NCI-H2171 treated with DMSO at 0.1 percent for 48 hours (cell line): Measurements from ENCODE around the gene SDK1.
A peak's percentile ranks its signal among the peaks of the same experiment; 100 is the strongest.

Source experiments
- DNase-seq: peaks from one replicate; lab custom pipeline; 2025; lab: John Stamatoyannopoulos, UW

The SDK1 gene

DNA sequence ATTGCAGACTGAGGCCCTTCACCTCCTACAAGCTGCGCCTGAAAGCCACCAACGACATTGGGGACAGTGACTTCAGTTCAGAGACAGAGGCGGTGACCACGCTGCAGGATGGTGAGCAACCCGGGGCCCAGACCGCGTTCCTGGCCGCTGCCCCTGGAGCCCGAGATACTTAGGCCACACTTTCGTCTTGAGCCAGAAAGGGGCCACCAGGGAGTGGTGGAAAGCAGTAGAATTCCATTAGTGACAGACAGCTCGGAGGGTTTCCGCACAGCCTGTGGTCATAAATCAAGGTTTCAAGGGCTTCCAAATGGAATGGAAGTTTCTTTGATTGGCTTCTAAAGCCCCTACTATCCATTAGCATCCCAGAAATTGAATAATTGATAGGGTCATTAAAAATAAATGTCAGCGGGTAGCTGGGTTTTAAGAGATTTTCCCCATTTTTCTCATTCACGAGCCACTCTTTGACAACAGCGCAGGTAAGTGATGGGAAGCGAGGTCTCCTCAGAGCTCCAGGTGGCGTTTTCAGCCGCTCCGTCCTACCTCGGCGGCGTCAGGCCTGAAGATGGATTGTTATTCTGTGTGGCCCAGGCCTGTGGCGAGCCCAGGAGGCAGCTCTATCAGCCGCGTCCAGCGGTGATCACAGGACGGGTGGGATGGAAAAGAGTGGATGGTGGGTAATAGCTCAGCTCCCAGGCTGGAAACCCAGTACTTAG, 857.5 kb downstream of the SDK1 start:
- DNase-seq: no peak

DNA sequence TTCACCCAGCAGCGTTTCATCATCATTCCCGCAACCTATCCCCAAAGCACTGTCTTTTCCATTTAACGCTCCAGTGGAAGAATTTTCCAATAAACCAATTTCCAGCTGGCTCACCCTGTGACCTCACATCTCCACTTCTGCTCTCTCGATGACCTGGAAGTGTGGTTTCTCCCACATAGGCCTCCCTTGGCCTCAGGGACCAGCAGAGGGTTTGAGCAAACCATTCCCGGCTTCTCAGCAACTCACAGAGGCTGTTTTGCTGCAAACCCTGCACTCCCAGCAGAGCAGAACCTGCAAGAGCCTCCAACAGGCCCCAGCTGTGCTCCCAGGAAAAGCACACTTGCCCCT, 858.1 kb downstream of the SDK1 start:
- DNase-seq: no peak

DNA sequence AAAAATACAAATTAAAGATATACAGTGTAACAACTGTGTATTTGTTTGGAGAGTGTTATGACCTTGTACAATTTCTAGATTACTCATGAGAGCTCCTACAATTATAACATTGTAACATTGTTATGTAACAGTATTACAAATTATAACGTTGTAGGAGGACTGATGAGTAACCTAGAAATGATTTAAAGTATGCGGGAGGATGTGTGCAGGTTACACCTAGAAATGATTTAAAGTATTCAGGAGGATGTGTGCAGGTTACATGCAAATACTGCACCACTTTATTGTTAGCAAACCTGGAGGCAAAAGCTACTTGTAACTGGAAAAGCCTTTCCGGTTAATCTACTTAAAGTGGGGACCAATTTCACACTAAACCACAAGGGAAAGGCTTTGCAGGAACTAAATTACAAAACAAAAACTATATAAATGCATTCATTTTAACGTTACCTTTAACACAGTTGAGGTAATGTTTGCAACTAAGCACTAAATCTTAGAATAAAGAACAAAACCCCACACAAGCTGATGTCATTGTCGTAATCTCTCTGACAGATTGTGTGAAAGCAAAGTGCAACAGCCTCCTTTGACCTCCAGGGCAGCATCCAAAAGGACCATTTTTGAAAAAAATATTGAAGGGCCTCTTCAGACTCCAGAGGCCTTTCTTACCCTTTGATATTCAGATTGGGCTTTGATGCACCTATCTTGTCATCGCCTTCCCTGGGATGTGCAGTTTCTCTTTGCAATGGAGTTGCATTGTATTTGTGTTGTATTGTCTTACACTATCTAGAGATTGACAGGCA, 858.9 kb downstream of the SDK1 start:
- no peak for DNase-seq

DNA sequence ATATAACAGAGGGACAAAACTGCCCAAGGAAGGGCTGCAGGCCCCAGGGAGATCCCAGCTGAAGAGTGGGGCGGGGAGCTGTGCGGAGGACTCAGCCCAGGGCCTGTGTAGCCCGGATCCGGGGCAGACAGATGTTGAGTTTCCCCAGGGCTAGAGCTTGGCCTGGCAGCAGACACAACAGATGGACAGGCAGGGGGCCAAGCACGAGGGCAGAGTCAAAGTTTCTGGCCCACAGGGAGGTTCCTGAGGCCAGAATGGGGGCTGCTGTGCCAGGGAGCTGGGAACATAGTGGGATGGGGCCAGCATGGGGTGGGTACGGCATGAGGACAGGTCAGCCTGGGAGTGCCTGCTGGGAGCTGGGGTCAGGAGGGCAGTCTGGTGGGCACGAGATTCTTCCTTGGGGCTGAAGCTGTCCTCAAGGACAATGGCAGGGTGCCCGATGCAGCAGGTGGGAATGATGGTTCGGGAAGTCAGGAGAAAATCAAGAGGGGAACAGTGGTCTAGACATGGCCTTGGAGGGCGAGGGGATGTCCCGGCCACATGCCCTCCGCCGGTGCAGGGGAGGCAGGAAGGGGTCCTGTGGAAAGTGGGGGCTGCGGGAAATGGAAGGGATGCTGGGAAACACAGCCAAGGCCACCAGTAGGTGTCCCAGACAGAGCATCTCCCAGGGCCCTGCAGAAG, 862.0 kb downstream of the SDK1 start:
- peak; percentile 24 for DNase-seq

DNA sequence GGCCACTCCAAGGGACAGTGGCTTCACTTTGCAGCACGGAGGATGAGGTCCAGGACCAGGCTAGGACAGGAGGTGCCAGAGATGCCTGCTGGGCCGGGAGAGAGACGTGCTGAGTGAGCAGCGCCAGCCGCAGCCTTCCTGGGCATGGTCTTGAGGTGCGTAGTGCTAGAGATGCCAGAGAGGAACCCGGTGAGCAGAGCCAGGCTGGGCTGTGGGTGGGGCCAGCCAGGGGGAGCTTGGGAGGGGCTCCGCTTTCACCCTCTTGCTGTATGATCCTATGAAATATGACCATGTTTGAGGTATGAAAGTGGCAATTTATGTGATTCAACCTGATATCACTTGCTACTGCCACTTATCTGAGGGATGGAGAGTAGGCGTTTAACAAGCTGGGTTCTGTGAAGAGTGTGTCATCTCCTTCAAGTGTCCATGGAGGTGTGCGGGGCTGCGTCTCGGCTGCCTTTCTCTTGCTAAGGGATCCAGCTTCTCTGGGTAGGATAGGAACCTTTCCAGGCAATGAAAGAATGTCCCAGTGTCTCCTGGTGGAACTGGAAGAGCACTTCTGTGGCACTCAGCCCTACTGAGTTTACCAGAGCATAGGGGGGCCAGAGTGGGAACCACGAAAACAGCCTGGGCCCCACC, 862.6 kb downstream of the SDK1 start:
- DNase-seq: no peak

DNA sequence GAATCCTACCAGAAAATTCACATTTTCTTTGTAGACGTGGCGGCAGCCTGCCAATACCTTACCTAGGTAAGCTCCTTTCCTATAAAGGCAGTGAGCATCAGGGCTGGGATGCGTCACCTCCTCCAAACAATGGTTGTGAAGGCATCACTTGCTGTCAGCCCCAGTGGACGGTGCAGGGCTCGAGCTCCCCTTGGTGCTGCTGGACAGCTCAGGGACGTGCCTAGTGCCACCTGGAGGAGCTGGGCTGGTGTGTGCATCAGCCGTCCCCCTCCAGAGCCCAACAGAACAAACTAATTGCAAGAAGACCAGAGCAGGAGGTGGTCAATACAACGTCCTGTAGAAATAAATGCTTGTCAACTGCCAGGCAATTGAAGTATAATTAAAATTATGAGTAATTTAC, 863.5 kb downstream of the SDK1 start:
- no peak for DNase-seq

DNA sequence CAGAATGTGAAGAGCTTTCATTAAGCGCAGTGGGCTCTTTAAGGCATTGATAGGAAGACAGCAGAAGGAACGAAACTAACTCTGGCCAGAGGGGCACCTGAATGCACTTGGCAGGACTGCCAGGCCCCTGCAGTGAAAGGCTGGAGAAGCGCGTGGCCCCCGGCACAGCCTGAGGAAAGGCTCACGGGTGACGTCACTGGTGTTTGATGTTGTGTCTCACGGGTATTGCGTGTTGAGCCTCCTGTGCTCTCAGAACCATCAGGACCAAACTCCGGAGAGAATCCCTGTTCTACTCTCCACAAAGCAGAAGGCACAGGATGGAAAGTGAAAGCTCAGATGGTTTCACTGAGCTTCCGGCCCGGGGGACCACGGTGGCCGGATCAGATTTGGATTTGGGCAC, 865.3 kb downstream of the SDK1 start:
- no peak for DNase-seq

DNA sequence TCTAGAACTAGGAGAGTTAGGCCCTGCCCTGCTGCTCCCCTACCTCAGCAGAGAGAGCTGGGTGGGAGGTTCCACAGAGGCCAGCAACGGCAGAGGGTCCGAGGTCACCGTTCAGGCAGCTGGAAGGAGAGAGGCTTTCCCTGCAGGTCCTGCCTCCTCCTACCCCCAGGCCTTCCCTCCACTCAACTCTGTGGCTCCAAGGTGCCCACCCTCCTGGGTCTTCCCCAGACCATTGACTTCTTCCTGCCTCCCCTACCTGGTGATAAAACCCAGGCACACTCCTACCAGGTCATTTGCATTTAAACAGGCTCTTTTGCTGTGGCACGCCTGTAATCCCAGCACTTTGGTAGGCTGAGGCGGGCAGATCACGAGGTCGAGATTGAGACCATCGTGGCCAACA, 865.8 kb downstream of the SDK1 start:
- no peak for DNase-seq

DNA sequence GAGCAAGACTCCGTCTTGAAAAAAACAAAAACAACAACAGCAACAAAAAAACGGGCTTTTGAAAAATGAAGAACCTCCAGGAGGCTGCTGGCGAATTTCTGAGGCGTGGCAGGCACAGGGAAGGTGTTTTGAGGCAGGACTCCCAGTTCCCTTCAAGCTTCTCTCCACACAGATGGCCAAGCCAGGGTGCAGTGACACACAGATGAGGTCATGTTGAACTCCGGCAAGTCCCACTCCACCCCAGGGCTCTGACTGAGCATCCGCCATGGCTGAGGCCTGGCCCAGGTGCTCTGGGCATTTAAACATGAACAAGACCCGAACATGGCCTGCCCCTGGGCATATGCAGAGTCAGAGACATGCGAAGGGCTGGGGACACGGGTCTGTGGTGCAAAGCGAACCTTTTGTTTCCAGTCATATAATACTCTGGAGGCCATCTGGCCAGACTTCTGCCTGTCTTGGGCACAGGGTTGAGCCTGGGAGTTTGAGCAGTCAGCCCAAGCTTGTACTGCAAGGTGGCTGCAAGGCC, 866.4 kb downstream of the SDK1 start:
- no peak for DNase-seq

DNA sequence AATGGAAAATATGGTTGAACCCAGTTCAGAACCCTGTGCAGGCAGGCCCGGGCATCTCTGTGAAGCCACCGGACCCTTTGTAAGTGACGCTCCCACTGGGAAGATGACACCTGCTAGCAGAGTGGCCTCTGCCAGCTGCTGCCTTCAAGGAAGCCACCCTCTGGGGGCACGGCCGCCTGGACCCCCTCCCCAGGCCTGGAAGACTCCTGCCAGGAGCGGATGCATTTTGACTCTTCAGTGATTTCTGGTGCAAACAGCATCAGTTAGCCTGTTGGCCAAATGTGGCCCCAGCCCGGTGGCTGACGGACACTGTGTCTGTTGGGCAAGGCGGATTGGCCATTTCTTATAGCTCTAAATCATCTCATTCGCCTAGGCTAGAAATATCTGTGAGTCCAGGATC, 867.0 kb downstream of the SDK1 start:
- DNase-seq: no peak

DNA sequence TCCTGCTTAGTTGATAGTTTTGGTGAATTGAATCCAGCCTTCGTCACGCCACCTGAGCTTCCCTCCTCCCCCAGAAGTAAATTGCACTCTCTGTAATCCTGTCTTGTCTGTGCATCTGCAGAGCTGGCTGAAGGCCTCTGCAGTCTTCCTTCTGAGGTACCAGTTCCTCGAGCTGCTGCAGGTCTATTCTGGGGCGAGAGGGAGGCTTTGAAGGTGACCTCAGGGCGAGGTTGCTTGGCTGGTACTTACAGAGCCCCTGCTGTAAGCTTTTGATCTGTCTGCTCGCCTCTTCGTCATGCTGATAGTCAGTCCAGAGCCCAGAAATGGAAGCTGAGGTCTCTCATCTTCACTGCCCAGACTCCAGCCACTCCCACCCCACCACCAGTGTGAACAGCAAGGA, 867.5 kb downstream of the SDK1 start:
- no peak for DNase-seq

DNA sequence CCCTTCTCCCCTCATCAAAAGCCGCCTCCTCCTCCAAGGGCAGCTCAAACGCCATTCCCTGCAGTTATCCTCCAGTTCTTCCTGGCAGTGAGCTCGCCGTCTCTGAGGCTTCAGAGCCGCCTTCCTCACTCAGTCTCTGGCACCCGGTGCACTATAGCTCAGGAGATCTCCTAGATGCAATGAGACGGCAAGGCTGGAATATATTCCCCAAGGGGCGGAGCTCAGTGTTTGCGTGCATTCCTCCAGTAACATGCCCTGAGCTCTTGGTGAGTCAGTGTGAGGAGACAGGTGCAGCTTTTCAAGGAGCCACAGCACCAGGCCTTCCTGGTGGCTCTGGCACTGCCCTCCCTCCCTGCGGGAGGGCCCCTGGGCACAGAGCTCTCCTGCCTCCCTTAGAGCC, 868.4 kb downstream of the SDK1 start:
- no peak for DNase-seq

DNA sequence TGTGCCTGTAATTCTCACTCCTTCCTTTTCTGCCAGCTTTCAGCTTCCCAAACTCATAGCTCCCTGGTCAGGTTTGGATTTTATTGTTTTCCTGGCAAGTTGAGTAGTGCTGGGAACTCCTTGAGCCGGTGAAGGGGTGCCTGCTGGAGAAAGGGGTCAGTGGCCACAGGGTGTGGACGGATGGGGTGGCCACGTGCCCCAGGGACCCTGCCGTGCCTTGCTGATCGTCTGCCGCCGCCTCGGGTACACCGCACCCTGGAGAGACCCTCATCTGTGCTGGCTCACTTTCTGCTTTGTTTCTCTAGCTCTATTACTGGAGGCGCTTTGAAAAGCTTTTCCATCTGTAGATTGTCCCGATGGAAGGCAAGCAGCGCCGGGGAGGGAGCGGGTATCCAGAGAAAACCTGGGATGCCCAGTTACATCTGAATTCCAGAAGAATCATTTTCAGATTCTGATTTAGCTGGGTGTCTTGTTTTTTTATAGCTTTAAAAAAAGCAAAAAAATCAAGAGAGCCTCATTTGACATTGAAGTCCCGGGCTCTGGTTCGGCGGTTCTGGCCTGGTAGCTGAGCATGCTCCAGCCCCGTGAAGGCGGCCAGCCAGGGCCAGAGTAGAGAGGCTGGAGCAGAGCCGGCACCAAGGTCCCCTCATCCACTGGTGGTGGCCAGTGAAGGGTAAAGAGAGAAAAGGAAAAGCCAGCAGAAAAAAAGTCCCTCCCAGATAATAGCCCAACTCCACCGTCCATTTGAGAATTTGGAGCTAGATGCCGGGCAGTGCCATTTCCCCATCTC, 870.1 kb downstream of the SDK1 start:
- no peak for DNase-seq

DNA sequence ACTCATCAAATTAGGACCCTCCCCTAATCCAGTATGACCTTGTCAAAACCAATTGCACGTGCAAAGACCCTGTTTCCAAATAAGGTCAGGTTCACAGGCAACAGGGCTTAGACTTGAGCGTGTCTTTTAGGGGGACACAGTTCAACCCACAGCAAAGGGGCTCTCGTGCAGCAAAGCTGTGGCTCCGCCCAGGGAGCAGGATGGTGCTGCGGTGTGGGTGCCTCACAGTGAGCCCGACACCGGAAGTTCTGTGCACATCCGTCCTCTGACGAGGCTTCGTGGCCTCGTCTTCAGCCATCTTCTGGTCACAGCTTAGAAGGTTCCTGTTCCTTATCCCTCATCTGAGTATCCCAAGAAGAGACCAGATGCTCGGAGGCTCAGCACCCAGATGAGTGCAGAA, 871.8 kb downstream of the SDK1 start:
- no peak for DNase-seq

DNA sequence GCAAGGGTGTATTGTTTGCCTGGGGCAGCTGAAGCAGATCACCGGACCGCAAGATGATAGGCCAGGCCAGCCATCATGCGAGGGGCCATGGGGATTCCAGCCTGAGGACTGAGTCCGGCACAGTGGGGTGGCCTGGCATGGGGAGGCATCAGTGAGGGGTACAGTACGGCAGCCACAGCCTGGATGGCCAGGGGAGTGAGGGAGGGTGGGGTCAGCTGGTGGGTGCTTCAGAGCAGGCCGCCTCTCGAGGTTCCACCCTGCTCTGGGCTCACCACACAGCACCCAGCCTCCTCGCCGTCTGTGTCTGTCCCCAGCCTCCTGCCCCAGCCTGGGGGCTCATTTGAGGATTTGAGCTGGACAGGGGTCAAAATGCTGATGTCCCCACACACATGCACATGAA, 872.6 kb downstream of the SDK1 start:
- DNase-seq: no peak

DNA sequence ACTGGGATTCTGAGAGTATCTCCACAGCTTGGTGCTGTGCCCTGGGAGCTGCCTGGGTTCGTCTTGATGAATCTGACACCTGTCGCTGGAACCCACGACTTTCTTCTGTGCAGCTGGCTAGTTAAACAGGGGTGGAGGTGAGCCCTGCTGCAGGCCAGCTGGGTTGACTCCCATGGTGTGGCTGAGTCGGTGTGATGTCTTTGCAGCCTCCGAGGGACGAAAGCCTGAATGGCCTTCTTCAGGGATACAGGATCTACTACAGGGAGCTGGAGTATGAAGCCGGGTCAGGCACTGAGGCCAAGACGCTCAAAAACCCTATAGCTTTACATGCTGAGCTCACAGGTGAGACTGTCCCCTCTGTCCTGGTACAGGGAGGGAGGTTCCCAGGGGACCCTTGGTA, 873.0 kb downstream of the SDK1 start:
- DNase-seq: no peak

DNA sequence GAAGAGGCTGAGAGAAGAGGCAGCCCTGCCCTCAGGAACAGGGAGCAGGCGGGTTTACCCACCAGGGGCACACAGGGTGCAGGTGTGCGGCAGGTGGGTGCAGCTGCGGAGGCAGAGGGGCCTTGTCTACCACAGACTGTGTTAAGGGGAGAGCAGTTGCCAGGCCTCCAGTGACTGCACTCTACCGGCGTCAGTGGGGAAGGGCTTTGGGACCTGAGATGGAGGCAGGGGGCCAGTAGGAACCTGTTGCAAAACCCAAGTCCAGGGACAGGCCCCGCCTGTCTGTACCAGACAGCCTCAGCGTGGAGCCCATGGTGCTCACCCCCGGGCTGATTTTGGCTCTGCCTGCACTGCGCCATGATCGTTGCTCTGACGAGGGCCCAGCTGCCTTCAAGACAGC, 873.4 kb downstream of the SDK1 start:
- DNase-seq: peak; percentile 67

DNA sequence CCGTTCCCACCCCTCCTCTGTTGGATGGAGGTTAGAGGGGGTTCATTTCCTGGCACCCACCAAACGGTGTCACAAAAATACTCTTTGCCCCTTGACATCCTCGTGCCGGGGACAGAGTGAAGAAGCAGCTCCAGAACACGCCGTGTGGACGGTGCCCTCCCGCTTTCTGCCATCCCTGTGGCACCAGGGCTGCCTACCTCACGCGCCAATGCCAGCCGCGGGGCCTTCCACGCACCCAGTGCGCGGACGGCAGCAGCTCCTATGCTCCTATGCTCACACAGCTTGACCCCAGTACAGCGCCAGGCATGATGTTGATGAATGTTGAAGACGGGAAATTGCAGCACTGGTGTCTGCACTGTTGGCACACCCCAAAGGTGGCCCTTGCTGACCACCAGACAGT, 873.8 kb downstream of the SDK1 start:
- no peak for DNase-seq

DNA sequence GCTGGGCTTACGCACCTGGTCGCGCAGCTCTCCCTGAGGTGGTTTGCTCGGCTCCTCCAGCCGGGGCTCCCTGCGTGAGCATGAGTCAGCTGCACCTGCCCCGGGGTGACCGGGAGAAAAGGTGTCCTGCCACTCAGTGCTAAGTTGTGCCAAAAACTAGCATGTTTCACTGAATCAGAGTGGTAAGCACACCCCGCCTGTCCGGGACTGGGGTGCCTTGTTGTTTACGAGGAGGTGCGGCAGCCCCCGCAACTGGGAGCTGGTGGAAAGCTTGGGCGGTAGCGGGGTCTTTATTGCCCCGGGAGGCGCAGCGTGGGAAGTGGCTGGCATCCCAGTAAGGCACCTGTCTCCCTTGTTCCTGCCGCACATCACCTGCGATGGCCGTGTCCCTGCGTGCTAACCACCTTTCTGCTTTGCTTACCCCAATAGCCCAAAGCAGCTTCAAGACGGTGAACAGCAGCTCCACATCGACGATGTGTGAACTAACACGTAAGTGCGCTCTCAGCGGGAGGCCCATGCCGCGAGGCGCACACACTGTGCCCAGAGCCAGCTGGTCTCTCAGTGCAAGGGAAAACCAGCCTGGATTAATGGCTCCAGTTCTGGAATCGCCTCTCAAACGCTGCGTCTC, 874.4 kb downstream of the SDK1 start:
- DNase-seq: no peak

DNA sequence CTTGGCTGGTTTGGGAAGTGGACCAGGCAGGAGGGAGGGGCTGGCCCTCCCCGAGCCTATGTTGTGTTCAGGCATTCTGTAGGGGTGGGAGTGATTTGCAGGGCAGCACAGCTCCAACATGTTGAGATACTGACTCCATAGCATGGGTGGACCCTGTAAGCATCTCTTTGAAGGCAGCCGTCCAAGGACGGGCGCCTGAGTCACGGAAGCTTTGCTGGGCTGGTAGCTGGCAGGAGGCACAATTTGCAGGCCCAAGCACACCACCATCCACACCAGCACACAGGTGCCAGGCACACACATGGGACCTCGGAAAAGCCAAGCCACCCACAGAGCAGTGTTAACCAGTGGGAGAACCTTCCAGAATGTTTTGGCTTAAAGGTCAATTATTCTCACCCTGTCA, 875.9 kb downstream of the SDK1 start:
- no peak for DNase-seq

DNA sequence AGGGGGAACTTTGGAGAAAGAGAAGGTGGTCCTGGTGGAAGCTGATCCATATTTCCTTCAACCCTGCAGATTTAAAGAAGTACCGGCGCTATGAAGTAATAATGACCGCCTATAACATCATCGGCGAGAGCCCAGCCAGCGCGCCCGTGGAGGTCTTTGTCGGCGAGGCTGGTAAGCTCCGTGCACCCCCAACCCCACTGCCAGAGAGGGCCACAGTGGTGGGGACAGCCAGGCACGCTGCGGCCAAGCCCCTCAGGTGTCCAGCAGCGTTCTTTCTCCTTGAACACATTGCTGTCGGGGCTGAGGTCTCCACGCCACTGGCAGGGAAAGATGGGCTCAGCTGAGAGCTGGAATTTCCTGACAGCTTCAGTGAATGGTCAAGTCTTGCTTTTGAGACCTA, 877.4 kb downstream of the SDK1 start:
- DNase-seq: no peak
